G401 (cell line): ENCODE results near the gene PBX1. TPM values are rescaled to one million over a fixed set of nuclear protein-coding genes. Genes with fewer than 3 reads are reported as not detected.

ENCODE experiments used
- DNase-seq: peaks from one replicate; pipeline ENCODE4 v3.0.0-alpha.2; 2015; ENCODE audit warnings: low spot score
- in situ Hi-C: cut with HindIII; loops from 2 replicates; pipeline ENCODE4 v1.10.0; 2016; ENCODE audit warnings: low sequenced_read_pairs, mixed read lengths
- total RNA-seq: library from RNA; depleted of rRNA; stranded (reverse); fragments of >200 nt; shearing (Covaris generic); gene quantifications from 2 replicates; pipeline ENCODE4 v1.2.3, GENCODE V29; 2014

The PBX1 gene
- total RNA-seq, 1 experiment from 2014 or later = not detected

DNA sequence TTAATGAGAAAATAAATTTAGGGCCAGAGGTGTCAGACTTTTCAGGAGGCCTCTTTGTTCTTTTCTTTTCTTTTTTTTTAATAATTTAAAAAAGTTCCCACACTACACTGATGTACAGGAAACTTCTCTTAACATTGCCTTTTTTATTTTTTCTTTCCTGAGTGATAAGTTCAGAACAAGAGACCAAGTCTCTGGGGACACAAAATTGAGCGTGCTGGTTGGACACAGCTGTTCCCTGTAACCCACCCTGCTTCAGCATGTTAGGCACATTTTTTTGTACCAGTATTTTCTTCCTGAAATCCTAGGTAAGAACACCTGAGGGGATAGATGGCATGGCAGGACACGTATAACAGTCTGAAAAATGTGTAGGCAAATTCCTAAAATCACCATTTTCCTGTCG is 50.1 kb downstream of the PBX1 start:
- DNase-seq = no peak
- in situ Hi-C loops = no loop called here

- in situ Hi-C loops = no loop called here
- DNase-seq = peak; percentile 73
Observed at GRCh38 chr1:164610538-164611222, 51.7 kb downstream of the PBX1 start.

- DNase-seq = no peak
- in situ Hi-C loops = no loop called here
Observed at GRCh38 chr1:164611754-164612642, 53.0 kb downstream of the PBX1 start.

GRCh38 chr1:164613176-164613575 is 54.2 kb downstream of the PBX1 start:
- no peak for DNase-seq
- in situ Hi-C loops = no loop called here

- in situ Hi-C loops = no loop called here
Observed at GRCh38 chr1:164614316-164614715, 55.3 kb downstream of the PBX1 start.

DNA sequence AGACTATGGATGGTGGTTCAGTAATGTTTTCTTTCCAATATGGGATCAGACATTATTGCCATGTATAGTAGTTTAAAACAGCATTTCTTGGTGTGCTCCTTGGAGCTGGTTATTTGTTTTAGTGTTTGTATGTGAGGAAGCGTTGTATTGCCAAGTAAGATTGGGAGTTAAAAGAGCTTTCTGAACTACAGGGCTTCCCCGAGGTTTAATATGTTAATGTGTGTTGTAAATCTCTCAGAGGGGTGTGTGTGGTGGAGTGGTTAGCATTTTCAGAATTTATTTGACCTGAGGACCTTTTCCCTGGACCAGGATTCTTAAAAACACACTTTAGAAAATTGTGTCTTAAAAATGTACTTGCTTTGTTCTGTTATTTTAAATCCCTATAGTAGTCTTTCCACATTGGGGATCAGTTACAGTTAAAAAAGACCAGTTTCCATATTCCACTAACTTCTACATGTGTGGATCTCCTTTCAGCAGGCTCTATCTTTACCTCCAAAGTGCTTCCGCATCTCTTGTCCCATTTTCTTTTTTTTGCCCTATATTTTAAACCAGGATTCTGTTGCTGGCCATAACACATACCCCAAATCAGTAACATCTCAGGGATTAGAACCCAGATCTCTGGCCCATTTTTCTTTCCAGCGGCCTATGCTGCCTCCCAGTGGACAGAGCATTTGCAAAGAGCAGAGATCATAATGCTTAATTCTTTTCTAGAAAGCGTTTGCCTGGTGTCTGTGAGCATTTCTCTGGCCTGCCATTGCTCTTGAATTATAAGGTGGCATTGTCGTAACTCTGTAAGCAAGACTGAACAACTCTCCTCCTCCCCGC is 58.6 kb downstream of the PBX1 start:
- no peak for DNase-seq
- in situ Hi-C loops = no loop called here

More at GRCh38 chr1:164614316-164614715, 55.3 kb downstream of the PBX1 start:
- DNase-seq = no peak

DNA sequence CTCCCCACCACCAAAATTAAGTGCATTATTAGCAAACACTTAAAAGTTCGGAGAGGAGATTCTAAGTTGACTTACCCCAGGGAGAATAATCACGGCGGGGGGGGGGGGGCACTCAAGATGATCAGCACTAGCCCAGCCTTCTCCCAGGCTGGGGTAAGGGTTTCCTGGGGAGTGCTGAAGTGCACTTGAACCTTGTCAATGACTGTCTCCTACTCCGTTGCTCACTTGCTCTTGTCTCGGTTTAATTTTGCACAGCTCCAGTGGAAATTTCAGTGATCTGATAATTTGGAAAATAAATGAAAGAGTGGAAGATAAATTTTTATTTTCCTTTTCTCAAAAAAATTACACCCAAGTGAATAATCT is 59.2 kb downstream of the PBX1 start:
- in situ Hi-C loops = no loop called here

GRCh38 chr1:164619006-164619784 is 60.2 kb downstream of the PBX1 start:
- no peak for DNase-seq
- in situ Hi-C loops = no loop called here

More for the DNA sequence above, 59.2 kb downstream of the PBX1 start:
- DNase-seq = no peak

- in situ Hi-C loops = no loop called here
- DNase-seq = no peak
Observed at GRCh38 chr1:164622068-164622845, 63.3 kb downstream of the PBX1 start.

GRCh38 chr1:164623805-164624204 is 64.8 kb downstream of the PBX1 start:
- DNase-seq = no peak
- in situ Hi-C loops = no loop called here

GRCh38 chr1:164624400-164624799 is 65.4 kb downstream of the PBX1 start:
- in situ Hi-C loops = no loop called here
- no peak for DNase-seq

DNA sequence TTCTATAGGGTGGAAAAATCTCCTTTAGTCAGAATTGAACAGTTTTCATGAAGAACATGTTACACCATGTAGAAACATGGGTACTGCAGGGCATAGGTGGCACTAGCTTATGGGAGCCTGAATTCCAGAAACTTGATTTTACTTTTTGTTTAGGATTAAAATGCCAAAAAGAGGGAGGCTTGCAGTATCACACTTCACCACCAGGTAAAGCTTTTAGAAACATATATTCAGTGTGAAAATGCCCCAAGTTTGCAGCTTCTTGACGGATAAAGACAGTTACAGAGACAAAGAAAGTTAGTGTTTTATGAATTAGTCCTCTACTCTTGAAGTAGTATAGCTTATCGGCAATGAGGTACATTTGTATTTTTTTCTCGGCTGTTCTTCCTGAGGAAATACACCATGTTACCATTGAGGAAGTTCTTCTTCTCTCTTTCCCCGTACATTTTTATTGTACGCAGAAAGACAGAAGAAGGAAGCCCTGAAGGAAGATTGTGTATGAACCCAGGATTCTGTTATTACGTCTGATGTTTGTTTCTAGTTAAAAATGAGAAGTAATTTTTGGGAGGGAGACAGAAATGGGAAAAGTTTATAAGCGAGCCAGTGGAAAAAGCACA is 66.1 kb downstream of the PBX1 start:
- no peak for DNase-seq
- in situ Hi-C loops = no loop called here

DNA sequence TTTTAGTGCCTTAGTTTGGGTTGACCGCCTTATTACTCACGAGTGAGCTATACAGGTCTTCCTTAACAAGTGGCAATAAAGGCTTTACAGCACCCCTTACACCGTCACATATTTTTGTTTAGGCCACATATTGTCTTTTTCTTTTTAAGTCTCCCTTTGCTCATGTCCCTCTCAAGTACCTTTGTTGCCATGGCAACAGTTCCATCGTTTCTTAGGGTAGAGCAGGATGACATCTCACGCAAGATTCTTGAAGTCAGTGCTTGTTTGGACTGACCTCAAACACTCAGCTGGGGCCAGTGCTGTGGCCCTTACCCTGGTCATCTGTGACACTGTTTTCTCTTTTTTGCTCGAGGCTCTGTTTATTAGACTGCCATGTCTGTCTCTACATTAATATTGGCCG is 69.8 kb downstream of the PBX1 start:
- in situ Hi-C loops = no loop called here
- no peak for DNase-seq

GRCh38 chr1:164629971-164630370 is 71.0 kb downstream of the PBX1 start:
- in situ Hi-C loops = no loop called here
- DNase-seq = no peak

DNA sequence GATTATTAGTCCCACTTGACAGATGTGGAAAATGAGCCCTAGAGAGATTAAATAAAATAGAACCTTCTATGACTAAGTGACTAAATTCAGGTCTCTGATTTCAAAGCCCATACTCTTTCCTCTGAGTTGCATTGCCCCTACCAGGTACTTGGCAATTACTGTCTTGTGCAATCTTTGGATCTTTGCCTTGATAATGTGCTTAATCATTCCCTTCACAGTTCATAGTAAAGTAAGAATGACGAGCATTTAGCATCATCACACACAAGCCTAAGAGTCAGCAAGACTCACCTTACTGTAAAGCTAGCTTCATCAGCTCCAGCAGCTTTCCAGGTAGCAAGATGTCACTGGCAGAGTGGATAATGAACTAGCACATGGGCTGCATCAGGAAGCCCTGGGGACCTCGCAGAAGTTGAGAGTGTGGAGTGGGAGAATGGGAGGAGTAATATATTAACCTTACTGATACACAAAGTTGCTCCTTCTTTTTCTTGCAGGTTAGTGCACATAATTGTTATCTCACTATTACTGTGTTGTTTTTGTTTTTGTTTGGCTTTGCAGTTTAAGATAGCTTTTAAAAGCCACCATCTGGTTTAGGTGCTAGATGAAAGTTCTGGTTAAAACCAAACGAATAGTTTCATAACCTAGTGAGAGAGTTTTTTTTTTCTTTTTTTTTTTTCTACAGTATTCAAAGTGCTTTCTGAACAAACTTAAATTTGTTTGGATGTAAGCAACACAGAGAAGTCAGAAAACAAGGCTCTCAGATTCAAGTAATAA is 71.8 kb downstream of the PBX1 start:
- in situ Hi-C loops = no loop called here
- DNase-seq = no peak

- in situ Hi-C loops = no loop called here
- DNase-seq = no peak
Observed at GRCh38 chr1:164631751-164632150, 72.8 kb downstream of the PBX1 start.

- no peak for DNase-seq
- in situ Hi-C loops = no loop called here
Observed at GRCh38 chr1:164633997-164634396, 75.0 kb downstream of the PBX1 start.
